ENCODE results near the gene CLCN6.

- TF ChIP-seq EP300 (IDR thresholded peaks at IDR 0.05) = no peak
- TF ChIP-seq, protein P1, sequence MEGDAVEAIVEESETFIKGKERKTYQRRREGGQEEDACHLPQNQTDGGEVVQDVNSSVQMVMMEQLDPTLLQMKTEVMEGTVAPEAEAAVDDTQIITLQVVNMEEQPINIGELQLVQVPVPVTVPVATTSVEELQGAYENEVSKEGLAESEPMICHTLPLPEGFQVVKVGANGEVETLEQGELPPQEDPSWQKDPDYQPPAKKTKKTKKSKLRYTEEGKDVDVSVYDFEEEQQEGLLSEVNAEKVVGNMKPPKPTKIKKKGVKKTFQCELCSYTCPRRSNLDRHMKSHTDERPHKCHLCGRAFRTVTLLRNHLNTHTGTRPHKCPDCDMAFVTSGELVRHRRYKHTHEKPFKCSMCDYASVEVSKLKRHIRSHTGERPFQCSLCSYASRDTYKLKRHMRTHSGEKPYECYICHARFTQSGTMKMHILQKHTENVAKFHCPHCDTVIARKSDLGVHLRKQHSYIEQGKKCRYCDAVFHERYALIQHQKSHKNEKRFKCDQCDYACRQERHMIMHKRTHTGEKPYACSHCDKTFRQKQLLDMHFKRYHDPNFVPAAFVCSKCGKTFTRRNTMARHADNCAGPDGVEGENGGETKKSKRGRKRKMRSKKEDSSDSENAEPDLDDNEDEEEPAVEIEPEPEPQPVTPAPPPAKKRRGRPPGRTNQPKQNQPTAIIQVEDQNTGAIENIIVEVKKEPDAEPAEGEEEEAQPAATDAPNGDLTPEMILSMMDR (IDR thresholded peaks at IDR 0.05) = no peak
These were observed 1.1 kb upstream of the CLCN6 start for GRCh38 chr1:11804666-11805421.
